Natural killer cell (primary cell): Measurements from ENCODE around the gene NDP. TPM values are rescaled to one million over a fixed set of nuclear protein-coding genes. Genes with fewer than 3 reads are reported as not detected.

ENCODE experiments used
- ATAC-seq, 3 donors: fragments of 150-1000 bp in 2 of 3; fragments of 200-7000 bp in 1 of 3; cut with Tn5 transposase; 1 replicate in 1 of 3; 2 replicates in 2 of 3; pipeline ENCODE4 v1.10.0; 2021; ENCODE audit warnings: mild to moderate bottlenecking in 2 of 3, moderate library complexity in 2 of 3
- DNase-seq, 2 donors: peaks; one replicate each; pipeline versions ENCODE4 v3.0.0 to v3.0.0-alpha.2; 2013 to 2021; ENCODE audit warnings: mixed read lengths in 1 of 2
- H3K27ac ChIP-seq: one replicate; pipeline ENCODE4 v1.5.1; 2013; ENCODE audit warnings: mild to moderate bottlenecking, low read length
- H3K27me3 ChIP-seq: one replicate; pipeline ENCODE4 v1.6.1; 2013; ENCODE audit warnings: low read length; ENCODE audit not compliant: control insufficient read depth, insufficient read depth
- H3K36me3 ChIP-seq: one replicate; pipeline ENCODE4 v1.6.1; 2013; ENCODE audit warnings: low read length; ENCODE audit not compliant: control insufficient read depth, insufficient read depth
- H3K4me1 ChIP-seq: one replicate; pipeline ENCODE4 v1.6.1; 2013; ENCODE audit warnings: low read length; ENCODE audit not compliant: control insufficient read depth, insufficient read depth
- H3K4me3 ChIP-seq: one replicate; pipeline ENCODE4 v1.5.1; 2013; ENCODE audit warnings: low read length
- H3K9me3 ChIP-seq: one replicate; pipeline ENCODE4 v1.6.1; 2013; ENCODE audit warnings: low read length; ENCODE audit not compliant: control insufficient read depth, insufficient read depth
- H3K27ac Mint-ChIP-seq, 2 donors: one replicate each; pipeline ENCODE4 v1.8.0; 2022; ENCODE audit warnings: mild to moderate bottlenecking in 2 of 2, mixed read lengths in 2 of 2, moderate library complexity in 1 of 2
- H3K27me3 Mint-ChIP-seq, 2 donors: one replicate each; pipeline ENCODE4 v1.8.0; 2022; ENCODE audit warnings: low read depth in 2 of 2, mixed read lengths in 2 of 2
- H3K36me3 Mint-ChIP-seq: one replicate; pipeline ENCODE4 v1.8.0; 2022; ENCODE audit warnings: mixed read lengths
- H3K4me1 Mint-ChIP-seq, 2 donors: one replicate each; pipeline ENCODE4 v1.8.0; 2022; ENCODE audit warnings: mixed read lengths in 2 of 2
- H3K4me3 Mint-ChIP-seq: one replicate; pipeline ENCODE4 v1.8.0; 2022; ENCODE audit warnings: mild to moderate bottlenecking, moderate library complexity, mixed read lengths
- H3K9me3 Mint-ChIP-seq, 2 donors: one replicate each; pipeline ENCODE4 v1.8.0; 2022; ENCODE audit warnings: mixed read lengths in 2 of 2
- WGBS: methylation state at CpG from one replicate; pipeline ENCODE4 v1.1.7; 2013; ENCODE audit warnings: missing lambda C conversion rate; ENCODE audit not compliant: insufficient coverage; 5-methylcytosine and 5-hydroxymethylcytosine counted together
- intact Hi-C: fragments of 100-400 bp; cut with micrococcal nuclease; formaldehyde crosslinking; loops from one replicate; pipeline ENCODE4 v1.14.2; 2022
- total RNA-seq, 4 donors: library from RNA; stranded (reverse); fragments of 120-200 nt in 1 of 4; gene quantifications; one replicate each; pipeline versions ENCODE4 v1.2.3 to v1.2.4, GENCODE V29; 2013 to 2022
- TF ChIP-seq, protein P1 (sequence below): fragments of 200-600 bp; IDR thresholded peaks from one replicate; pipeline ENCODE4 v1.8.0; 2022; ENCODE audit warnings: antibody characterized with exemption

NDP gene
- total RNA-seq, 3 donors from 2014 or later (not counting 1 experiment from before 2014, with no cell fraction given), result not detected

DNA sequence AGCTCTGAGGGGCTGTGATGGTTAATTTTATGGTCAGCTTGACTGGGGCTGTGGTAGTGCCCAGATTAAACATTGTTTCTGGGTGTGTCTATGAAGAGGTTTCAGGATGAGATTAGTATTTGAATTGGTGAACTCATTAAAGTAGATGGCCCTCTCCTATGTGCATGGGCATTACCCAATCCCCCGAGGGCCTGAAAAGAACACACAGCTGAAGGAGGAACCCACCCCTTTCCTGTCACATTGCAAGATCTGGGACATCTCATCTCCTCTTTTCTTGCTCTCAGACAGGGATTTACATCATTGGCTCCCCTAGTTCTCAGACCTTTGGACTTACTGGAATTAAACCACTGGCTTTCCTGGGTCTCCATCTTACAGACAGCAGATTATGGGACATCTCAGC, 29.4 kb upstream of the NDP start:
- no peaks in the 10 kb centered on the region for H3K36me3 Mint-ChIP-seq
- H3K27ac ChIP-seq, result no peak overlapping the region
- DNase-seq (no peak), ATAC-seq (no peak)
- H3K4me3 Mint-ChIP-seq, result no peak overlapping the region
- H3K4me1 Mint-ChIP-seq, result no peaks in the 10 kb centered on the region
- TF ChIP-seq, protein P1, sequence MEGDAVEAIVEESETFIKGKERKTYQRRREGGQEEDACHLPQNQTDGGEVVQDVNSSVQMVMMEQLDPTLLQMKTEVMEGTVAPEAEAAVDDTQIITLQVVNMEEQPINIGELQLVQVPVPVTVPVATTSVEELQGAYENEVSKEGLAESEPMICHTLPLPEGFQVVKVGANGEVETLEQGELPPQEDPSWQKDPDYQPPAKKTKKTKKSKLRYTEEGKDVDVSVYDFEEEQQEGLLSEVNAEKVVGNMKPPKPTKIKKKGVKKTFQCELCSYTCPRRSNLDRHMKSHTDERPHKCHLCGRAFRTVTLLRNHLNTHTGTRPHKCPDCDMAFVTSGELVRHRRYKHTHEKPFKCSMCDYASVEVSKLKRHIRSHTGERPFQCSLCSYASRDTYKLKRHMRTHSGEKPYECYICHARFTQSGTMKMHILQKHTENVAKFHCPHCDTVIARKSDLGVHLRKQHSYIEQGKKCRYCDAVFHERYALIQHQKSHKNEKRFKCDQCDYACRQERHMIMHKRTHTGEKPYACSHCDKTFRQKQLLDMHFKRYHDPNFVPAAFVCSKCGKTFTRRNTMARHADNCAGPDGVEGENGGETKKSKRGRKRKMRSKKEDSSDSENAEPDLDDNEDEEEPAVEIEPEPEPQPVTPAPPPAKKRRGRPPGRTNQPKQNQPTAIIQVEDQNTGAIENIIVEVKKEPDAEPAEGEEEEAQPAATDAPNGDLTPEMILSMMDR, result no peak
- no peaks in the 10 kb centered on the region for H3K36me3 ChIP-seq
- intact Hi-C loops, result no loop called here
- no peaks in the 10 kb centered on the region for H3K9me3 Mint-ChIP-seq
- H3K27ac Mint-ChIP-seq, result no peak overlapping the region
- no peaks in the 10 kb centered on the region for H3K27me3 ChIP-seq
- no peaks in the 10 kb centered on the region for H3K9me3 ChIP-seq
- peaks cover 3 to 16% of the 10 kb centered on the region in 2 donors for H3K27me3 Mint-ChIP-seq
- no peak overlapping the region for H3K4me3 ChIP-seq
- no peaks in the 10 kb centered on the region for H3K4me1 ChIP-seq
- WGBS, result 75% methylated on average over 1 of the region's 1 CpG

GRCh38 chrX:43998374-43998773, 25.2 kb upstream of the NDP start:
- no peaks in the 10 kb centered on the region for H3K36me3 Mint-ChIP-seq
- H3K27ac Mint-ChIP-seq, result no peak overlapping the region
- Histone ChIP-seq H3K4me1 (no peaks in the 10 kb centered on the region), H3K27me3 (no peaks in the 10 kb centered on the region), H3K36me3 (no peaks in the 10 kb centered on the region), H3K9me3 (no peaks in the 10 kb centered on the region), H3K27ac (no peak overlapping the region), H3K4me3 (no peak overlapping the region)
- H3K4me1 Mint-ChIP-seq, result no peaks in the 10 kb centered on the region
- H3K27me3 Mint-ChIP-seq, result peaks cover 3 to 14% of the 10 kb centered on the region in 2 donors
- TF ChIP-seq, protein P1, result no peak
- H3K9me3 Mint-ChIP-seq, result no peaks in the 10 kb centered on the region
- no peak overlapping the region for H3K4me3 Mint-ChIP-seq
- no CpG with 5 or more reads among the region's 1 CpG for WGBS
- DNase-seq, result no peak
- no peak for ATAC-seq
- intact Hi-C loops, result no loop called here

DNA sequence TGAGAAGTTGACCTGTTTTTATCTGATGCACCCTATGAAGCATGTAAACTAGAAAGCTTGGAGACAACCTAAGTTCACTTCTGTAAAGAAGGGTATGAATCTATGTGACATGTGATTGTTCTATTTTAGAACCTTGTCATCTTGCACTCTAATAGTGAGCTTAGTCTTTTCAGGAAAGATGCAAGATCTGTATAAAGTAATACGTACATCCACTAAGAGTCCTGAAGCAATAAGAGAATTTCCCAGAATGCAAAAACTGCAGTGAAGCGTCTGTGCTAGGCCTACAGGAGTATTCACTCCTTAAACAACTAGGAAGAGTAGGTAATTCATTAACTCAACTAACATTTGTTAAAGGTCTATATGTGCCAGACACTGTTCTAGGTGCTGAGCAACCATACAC, 23.3 kb upstream of the NDP start:
- no peak for DNase-seq
- no peak overlapping the region for H3K27ac ChIP-seq
- no peaks in the 10 kb centered on the region for H3K36me3 ChIP-seq
- TF ChIP-seq, protein P1, result no peak
- WGBS, result 92% methylated on average over 2 of the region's 2 CpGs
- H3K4me1 Mint-ChIP-seq, result no peaks in the 10 kb centered on the region
- no peaks in the 10 kb centered on the region for H3K9me3 ChIP-seq
- peaks cover 3 to 21% of the 10 kb centered on the region in 2 donors for H3K27me3 Mint-ChIP-seq
- H3K9me3 Mint-ChIP-seq, result no peaks in the 10 kb centered on the region
- H3K27me3 ChIP-seq, result no peaks in the 10 kb centered on the region
- intact Hi-C loops, result no loop called here
- H3K27ac Mint-ChIP-seq, result no peak overlapping the region
- H3K36me3 Mint-ChIP-seq, result no peaks in the 10 kb centered on the region
- no peak overlapping the region for H3K4me3 ChIP-seq
- H3K4me1 ChIP-seq, result no peaks in the 10 kb centered on the region
- no peak for ATAC-seq
- no peak overlapping the region for H3K4me3 Mint-ChIP-seq

- intact Hi-C loops, result no loop called here
Observed at GRCh38 chrX:43986083-43986482, 12.9 kb upstream of the NDP start.

More at GRCh38 chrX:43986083-43986482, 12.9 kb upstream of the NDP start:
- H3K4me3 Mint-ChIP-seq, result no peak overlapping the region
- TF ChIP-seq, protein P1, result no peak
- H3K4me3 ChIP-seq, result no peak overlapping the region
- DNase-seq, result no peak
- H3K4me1 Mint-ChIP-seq, result no peaks in the 10 kb centered on the region
- H3K9me3 Mint-ChIP-seq, result no peaks in the 10 kb centered on the region
- no peaks in the 10 kb centered on the region for H3K9me3 ChIP-seq
- H3K27ac ChIP-seq, result no peak overlapping the region
- no peaks in the 10 kb centered on the region for H3K4me1 ChIP-seq
- no peak for ATAC-seq
- H3K36me3 ChIP-seq, result no peaks in the 10 kb centered on the region
- 97% methylated on average over 5 of the region's 5 CpGs for WGBS
- H3K27me3 ChIP-seq, result no peaks in the 10 kb centered on the region
- no peaks in the 10 kb centered on the region for H3K36me3 Mint-ChIP-seq
- H3K27ac Mint-ChIP-seq, result no peak overlapping the region
- H3K27me3 Mint-ChIP-seq, result no peaks in the 10 kb centered on the region
